Activated CD4-positive, alpha-beta T cell treated with anti-CD3 and anti-CD28 coated beads for 36 hours (primary cell): Measurements from ENCODE around the gene GRIFIN. TPM values are rescaled to one million over a fixed set of nuclear protein-coding genes. Genes with fewer than 3 reads are reported as not detected.

Experiments
- ATAC-seq: fragments of 200-7000 bp; cut with Tn5 transposase; one replicate; pipeline ENCODE4 v1.10.0; 2021; ENCODE audit warnings: mild to moderate bottlenecking, moderate library complexity
- CTCF ChIA-PET: fragments of 350-600 bp; sonication (Branson Sonifier 250); formaldehyde crosslinking; loops from one replicate; lab custom pipeline; 2021; ENCODE audit warnings: antibody characterized with exemption; lab: Charles Lee
- POLR2A ChIA-PET: fragments of 350-600 bp; sonication (Branson Sonifier 250); formaldehyde crosslinking; loops from one replicate; lab custom pipeline; 2021; ENCODE audit warnings: antibody characterized with exemption, inconsistent platforms; lab: Charles Lee
- DNase-seq: peaks from one replicate; pipeline ENCODE4 v3.0.0-alpha.2; 2020
- H3K27ac Mint-ChIP-seq: one replicate; pipeline ENCODE4 v1.8.0; 2021; ENCODE audit warnings: mixed read lengths
- H3K27me3 Mint-ChIP-seq: one replicate; pipeline ENCODE4 v1.8.0; 2021; ENCODE audit warnings: mixed read lengths
- H3K36me3 Mint-ChIP-seq: one replicate; pipeline ENCODE4 v1.8.0; 2021; ENCODE audit warnings: low read depth, mixed read lengths
- H3K4me1 Mint-ChIP-seq: one replicate; pipeline ENCODE4 v1.8.0; 2021; ENCODE audit warnings: mixed read lengths
- H3K4me3 Mint-ChIP-seq: one replicate; pipeline ENCODE4 v1.8.0; 2021; ENCODE audit warnings: mild to moderate bottlenecking, moderate library complexity, mixed read lengths
- H3K9me3 Mint-ChIP-seq: one replicate; pipeline ENCODE4 v1.8.0; 2021; ENCODE audit warnings: low read depth, mixed read lengths
- intact Hi-C, 2 experiments: fragments of 100-400 bp; cut with DNase I in 1 of 2; cut with micrococcal nuclease in 1 of 2; formaldehyde crosslinking; loops; one replicate each; pipeline versions ENCODE4 v1.14.2 to v1.15.1; 2022 to 2024; cut with DNase I, micrococcal nuclease
- total RNA-seq, 2 experiments: library from RNA; stranded (reverse); gene quantifications; one replicate each; pipeline ENCODE4 v1.2.3, GENCODE V29; 2021

GRIFIN gene
- total RNA-seq, 2 experiments from 2014 or later, result not detected

DNA sequence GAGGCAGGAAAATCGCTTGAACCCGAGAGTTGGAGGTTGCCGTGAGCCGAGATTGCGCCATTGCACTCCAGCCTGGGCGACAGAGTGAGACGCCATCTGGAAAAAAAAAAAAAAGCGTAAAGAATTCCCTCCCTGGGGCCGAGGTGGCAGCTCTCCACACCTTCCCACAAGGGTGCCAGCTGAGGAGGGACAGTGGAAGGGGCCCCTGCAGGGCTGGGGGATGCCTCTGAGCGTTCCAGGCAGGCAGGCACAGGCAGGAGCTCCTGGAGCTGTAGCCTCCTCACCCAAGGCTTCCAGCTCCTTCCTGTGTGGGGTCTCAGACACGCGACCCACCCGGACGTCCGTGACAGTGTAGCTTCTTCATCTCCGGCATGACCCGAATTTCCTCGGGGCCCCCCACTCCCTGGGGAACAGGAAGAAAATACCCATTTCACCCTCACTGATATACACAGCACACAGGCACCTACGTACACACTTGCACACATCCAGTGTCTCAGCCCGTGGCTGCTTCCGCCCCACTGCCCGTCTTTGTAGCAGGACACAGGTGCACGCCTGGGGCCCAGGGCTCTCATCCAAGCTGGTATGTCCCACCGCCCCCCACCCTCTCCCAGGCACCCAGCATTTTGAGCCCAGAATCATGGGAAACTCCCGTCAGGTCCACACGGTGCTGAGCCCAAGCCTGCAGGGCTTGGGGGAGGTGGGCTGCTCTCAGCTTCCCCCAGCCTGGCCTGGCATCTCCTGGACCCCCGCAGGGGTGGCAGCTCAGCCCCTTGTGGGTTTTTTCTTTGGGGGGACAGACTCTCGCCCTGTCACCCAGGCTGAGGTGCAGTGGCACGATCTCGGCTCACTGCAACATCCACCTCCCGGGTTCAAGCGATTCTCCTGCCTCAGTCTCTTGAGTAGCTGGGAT lies 25.7 kb downstream of the GRIFIN start:
- peaks cover 4% of the 10 kb centered on the region for H3K4me1 Mint-ChIP-seq
- no peaks in the 10 kb centered on the region for H3K36me3 Mint-ChIP-seq
- H3K27ac Mint-ChIP-seq, result no peak overlapping the region
- ATAC-seq (no peak), DNase-seq (no peak)
- ChIA-PET CTCF (interaction anchor here (0.6 to 3.6 kb wide), 18 partner anchors 8 to 383 kb away, joined by 3 to 43 read pairs (median 4); no protein-coding TSS in a partner anchor), POLR2A (no interaction called here)
- H3K4me3 Mint-ChIP-seq, result no peak overlapping the region
- intact Hi-C loops, result loop anchor here (1.0 to 2.0 kb wide), 4 partner anchors 18 to 259 kb away; no protein-coding TSS in a partner anchor
- no peaks in the 10 kb centered on the region for H3K27me3 Mint-ChIP-seq
- H3K9me3 Mint-ChIP-seq, result no peaks in the 10 kb centered on the region

DNA sequence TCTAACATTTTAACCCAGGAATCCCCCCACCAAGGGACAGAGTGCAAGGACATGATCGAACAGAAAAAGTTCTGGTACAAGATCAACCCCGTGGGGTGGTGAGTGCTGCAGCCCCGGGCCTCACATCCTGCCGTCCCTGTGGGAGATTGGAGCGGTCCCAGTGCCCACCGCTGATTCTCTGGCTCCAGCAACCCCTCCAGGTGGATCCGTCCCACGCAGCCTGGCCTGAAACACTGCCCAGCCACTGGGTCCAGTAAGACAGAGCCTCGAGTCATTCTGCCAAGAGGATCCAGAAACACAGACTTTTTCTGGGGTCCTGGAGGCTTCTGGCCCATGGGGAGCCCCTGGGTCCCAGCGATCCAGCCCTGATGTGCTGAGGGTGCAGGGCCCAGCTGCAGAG lies 29.5 kb downstream of the GRIFIN start:
- no peak overlapping the region for H3K4me3 Mint-ChIP-seq
- H3K9me3 Mint-ChIP-seq, result no peaks in the 10 kb centered on the region
- ATAC-seq (no peak), DNase-seq (no peak)
- ChIA-PET POLR2A (no interaction called here), CTCF (no interaction called here)
- H3K27ac Mint-ChIP-seq, result no peak overlapping the region
- H3K4me1 Mint-ChIP-seq, result no peaks in the 10 kb centered on the region
- no peaks in the 10 kb centered on the region for H3K27me3 Mint-ChIP-seq
- intact Hi-C loops, result no loop called here
- H3K36me3 Mint-ChIP-seq, result no peaks in the 10 kb centered on the region

GRCh38 chr7:2445898-2446555 lies 30.2 kb downstream of the GRIFIN start:
- Mint-ChIP-seq H3K27ac (no peak overlapping the region), H3K4me3 (no peak overlapping the region)

DNA sequence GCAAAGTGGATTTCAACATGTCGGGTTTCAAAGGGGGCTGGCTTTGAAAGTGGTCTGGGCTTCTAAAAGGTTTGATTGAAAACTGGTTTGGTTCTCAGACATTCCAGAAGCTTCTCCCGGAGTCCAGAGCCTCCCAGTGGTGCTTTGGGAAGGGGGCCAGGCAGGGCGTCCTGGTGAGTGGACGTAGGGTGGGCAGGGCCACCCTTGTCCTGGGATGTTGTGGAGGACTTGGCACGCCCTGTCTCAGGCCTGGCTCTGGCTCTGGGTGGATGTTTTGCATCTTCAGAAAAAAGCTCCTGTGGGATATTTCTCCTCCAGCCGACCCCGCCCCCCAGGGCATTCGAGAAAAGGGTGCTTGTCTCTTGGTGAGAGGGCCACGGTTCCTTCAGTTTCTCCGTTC lies 31.2 kb downstream of the GRIFIN start:
- Mint-ChIP-seq H3K36me3 (no peaks in the 10 kb centered on the region), H3K27me3 (no peaks in the 10 kb centered on the region), H3K4me1 (no peaks in the 10 kb centered on the region), H3K4me3 (no peak overlapping the region), H3K27ac (no peak overlapping the region), H3K9me3 (no peaks in the 10 kb centered on the region)
- CTCF ChIA-PET, result interaction anchor here (0.7 kb wide), 1 partner anchor 187 kb away, joined by 4 read pairs; the partner anchor contains the start of gene TTYH3
- DNase-seq (no peak), ATAC-seq (no peak)
- intact Hi-C loops, result no loop called here
- POLR2A ChIA-PET, result no interaction called here

More at GRCh38 chr7:2445898-2446555, 30.2 kb downstream of the GRIFIN start:
- H3K4me1 Mint-ChIP-seq, result no peaks in the 10 kb centered on the region
- intact Hi-C loops, result no loop called here
- no peaks in the 10 kb centered on the region for H3K9me3 Mint-ChIP-seq
- no peak for DNase-seq
- POLR2A ChIA-PET, result no interaction called here
- no peaks in the 10 kb centered on the region for H3K27me3 Mint-ChIP-seq
- CTCF ChIA-PET, result no interaction called here
- no peak for ATAC-seq
- H3K36me3 Mint-ChIP-seq, result no peaks in the 10 kb centered on the region

DNA sequence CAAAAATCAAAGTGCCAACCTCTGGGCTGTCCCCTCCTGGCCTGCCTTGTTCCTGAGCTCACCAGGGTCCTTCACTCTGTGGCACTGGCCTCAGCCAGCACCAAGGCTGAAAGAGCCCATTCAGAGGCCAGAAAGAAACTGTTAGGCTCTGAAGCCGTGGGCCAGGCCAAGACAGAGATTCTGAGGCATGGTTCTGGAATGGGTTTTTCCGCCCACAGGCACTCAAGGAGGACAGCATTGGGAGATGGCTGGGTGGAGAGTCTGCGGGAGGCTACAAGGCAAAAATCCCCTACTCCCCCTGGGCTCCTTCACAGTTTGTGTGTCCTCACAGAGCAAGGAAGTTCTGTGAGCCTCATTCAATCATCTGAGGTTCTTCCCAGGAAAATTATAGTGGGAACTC lies 31.7 kb downstream of the GRIFIN start:
- Mint-ChIP-seq H3K36me3 (no peaks in the 10 kb centered on the region), H3K4me3 (no peak overlapping the region), H3K27ac (no peak overlapping the region), H3K27me3 (no peaks in the 10 kb centered on the region), H3K9me3 (no peaks in the 10 kb centered on the region), H3K4me1 (no peaks in the 10 kb centered on the region)
- ChIA-PET CTCF (no interaction called here), POLR2A (no interaction called here)
- DNase-seq, result no peak
- intact Hi-C loops, result no loop called here
- no peak for ATAC-seq

GRCh38 chr7:2443491-2443890 lies 32.7 kb downstream of the GRIFIN start:
- no peak for ATAC-seq
- H3K36me3 Mint-ChIP-seq, result no peaks in the 10 kb centered on the region
- no peaks in the 10 kb centered on the region for H3K4me1 Mint-ChIP-seq
- DNase-seq, result no peak
- POLR2A ChIA-PET, result no interaction called here
- no peaks in the 10 kb centered on the region for H3K27me3 Mint-ChIP-seq
- no peak overlapping the region for H3K4me3 Mint-ChIP-seq
- intact Hi-C loops, result no loop called here
- no peak overlapping the region for H3K27ac Mint-ChIP-seq
- CTCF ChIA-PET, result no interaction called here
- H3K9me3 Mint-ChIP-seq, result no peaks in the 10 kb centered on the region

DNA sequence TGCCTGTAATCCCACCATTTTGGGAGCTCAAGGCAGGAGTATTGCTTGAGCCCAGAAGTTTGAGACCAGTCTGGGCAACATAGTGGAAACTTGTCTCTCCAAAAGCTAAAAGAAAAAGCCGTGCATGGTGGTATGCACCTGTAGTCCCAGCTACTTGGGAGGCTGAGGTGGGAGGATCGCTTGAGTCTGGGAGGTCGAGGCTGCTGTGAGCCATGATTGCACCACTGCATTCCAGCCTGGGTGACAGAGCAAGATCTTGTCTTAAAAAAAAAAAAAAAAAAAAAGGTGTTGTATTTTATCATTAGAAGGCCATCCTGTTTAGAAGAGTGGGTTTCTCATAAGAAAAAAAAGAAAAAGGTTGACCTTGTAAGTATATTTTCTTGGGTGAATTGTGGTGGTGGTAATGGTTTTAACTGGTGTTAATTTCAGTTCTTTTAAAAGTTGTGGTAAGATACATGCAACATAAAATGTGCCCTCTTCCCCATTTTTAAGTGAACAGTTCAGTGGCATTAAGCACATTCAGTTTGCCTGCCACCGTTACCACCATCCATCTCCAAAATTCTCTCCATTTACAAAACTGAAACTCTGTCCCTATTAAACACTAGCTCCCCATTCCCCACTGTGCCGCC lies 34.7 kb downstream of the GRIFIN start:
- no peaks in the 10 kb centered on the region for H3K9me3 Mint-ChIP-seq
- ChIA-PET CTCF (interaction anchor here (0.6 to 1.6 kb wide), 3 partner anchors 10 to 388 kb away, joined by 3 read pairs; no protein-coding TSS in a partner anchor), POLR2A (no interaction called here)
- intact Hi-C loops, result no loop called here
- no peak overlapping the region for H3K4me3 Mint-ChIP-seq
- no peaks in the 10 kb centered on the region for H3K36me3 Mint-ChIP-seq
- no peak for DNase-seq
- H3K27me3 Mint-ChIP-seq, result no peaks in the 10 kb centered on the region
- H3K4me1 Mint-ChIP-seq, result no peaks in the 10 kb centered on the region
- ATAC-seq, result no peak
- no peak overlapping the region for H3K27ac Mint-ChIP-seq

GRCh38 chr7:2440608-2441245 lies 35.5 kb downstream of the GRIFIN start:
- intact Hi-C loops, result no loop called here
- Mint-ChIP-seq H3K27ac (no peak overlapping the region), H3K4me1 (no peaks in the 10 kb centered on the region), H3K27me3 (no peaks in the 10 kb centered on the region), H3K9me3 (no peaks in the 10 kb centered on the region), H3K36me3 (no peaks in the 10 kb centered on the region), H3K4me3 (no peak overlapping the region)
- ChIA-PET CTCF (interaction anchor here (0.6 to 1.6 kb wide), 2 partner anchors 9 to 108 kb away, joined by 3 read pairs; no protein-coding TSS in a partner anchor), POLR2A (no interaction called here)
- no peak for DNase-seq
- no peak for ATAC-seq

GRCh38 chr7:2438775-2439174 lies 37.4 kb downstream of the GRIFIN start:
- Mint-ChIP-seq H3K4me1 (no peaks in the 10 kb centered on the region), H3K27me3 (no peaks in the 10 kb centered on the region), H3K36me3 (peaks cover 2% of the 10 kb centered on the region), H3K9me3 (no peaks in the 10 kb centered on the region), H3K27ac (no peak overlapping the region), H3K4me3 (no peak overlapping the region)
- intact Hi-C loops, result loop anchor here in 1 of 2 experiments (10.0 kb wide), 1 partner anchor 54 kb away; no protein-coding TSS in a partner anchor
- no peak for DNase-seq
- ChIA-PET CTCF (no interaction called here), POLR2A (no interaction called here)
- no peak for ATAC-seq

DNA sequence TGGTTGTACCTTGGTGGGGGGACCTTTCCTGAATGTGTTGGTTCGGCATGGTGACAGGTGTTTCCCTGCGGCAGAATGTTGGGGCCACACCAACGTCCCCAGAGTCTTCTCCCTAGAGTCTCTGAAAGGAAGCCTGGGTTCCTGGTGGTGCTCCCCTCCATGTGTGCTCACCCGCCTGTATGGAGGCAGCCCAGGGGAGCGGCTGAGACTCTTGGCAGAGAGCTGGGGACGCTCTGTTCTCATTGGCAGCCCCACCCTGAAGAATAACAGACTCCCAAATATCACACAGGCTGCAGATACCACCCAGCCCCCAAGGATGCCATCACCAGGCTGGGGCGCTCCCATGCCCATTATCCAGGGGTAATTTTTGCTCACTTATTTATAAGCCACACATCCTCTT lies 38.0 kb downstream of the GRIFIN start:
- Mint-ChIP-seq H3K27ac (no peak overlapping the region), H3K9me3 (no peaks in the 10 kb centered on the region), H3K4me1 (no peaks in the 10 kb centered on the region), H3K27me3 (no peaks in the 10 kb centered on the region), H3K36me3 (peaks cover 3% of the 10 kb centered on the region), H3K4me3 (no peak overlapping the region)
- DNase-seq, result no peak
- intact Hi-C loops, result loop anchor here in 1 of 2 experiments (10.0 kb wide), 1 partner anchor 53 kb away; no protein-coding TSS in a partner anchor
- no peak for ATAC-seq
- CTCF ChIA-PET, result interaction anchor here (0.6 kb wide), 2 partner anchors 191 to 208 kb away, joined by 3 to 4 read pairs; no protein-coding TSS in a partner anchor
- POLR2A ChIA-PET, result no interaction called here
